SK-N-MC (cell line): ENCODE data around the gene SLC5A8.

ENCODE experiments used
- EZH2 ChIP-seq: fragments of 200-600 bp; sonication (generic); IDR thresholded peaks from one replicate; pipeline ENCODE4 v1.6.1; 2017; ENCODE audit warnings: antibody characterized with exemption
- FOXP2 ChIP-seq: optimal IDR thresholded peaks from 2 replicates; pipeline ENCODE3; 2011; ENCODE audit warnings: mild to moderate bottlenecking, moderate library complexity; ENCODE audit not compliant: insufficient read depth; ENCODE audit errors: extremely low read length, control extremely low read depth
- POLR2AphosphoS5 ChIP-seq: IDR thresholded peaks from 2 replicates; pipeline ENCODE4 v1.6.1; 2012; ENCODE audit warnings: mild to moderate bottlenecking, low read depth, low read length, borderline replicate concordance

GRCh38 chr12:101181776-101182175, 28.3 kb downstream of the SLC5A8 start:
- TF ChIP-seq EZH2 (no peak), POLR2AphosphoS5 (no peak), FOXP2 (no peak)
